T-helper 22 cell (primary cell): ENCODE data around the gene FNIP1.
"Not testable (repeated sequence)": the region's sequence is repeated elsewhere in the genome, so short reads cannot be mapped to it uniquely, and the experiment has no call there.

Source experiments
- DNase-seq: peaks from one replicate; pipeline ENCODE4 v3.0.0-alpha.2; 2020; ENCODE audit warnings: low read depth

FNIP1 gene

GRCh38 chr5:131684595-131684994 lies 112.2 kb downstream of the FNIP1 start:
- no peak for DNase-seq

- no peak for DNase-seq
These were observed 112.8 kb downstream of the FNIP1 start for GRCh38 chr5:131684051-131684450.

GRCh38 chr5:131682826-131683225 lies 114.0 kb downstream of the FNIP1 start:
- DNase-seq, result no peak

GRCh38 chr5:131682175-131682574 lies 114.6 kb downstream of the FNIP1 start:
- no peak for DNase-seq

GRCh38 chr5:131679911-131680310 lies 116.9 kb downstream of the FNIP1 start:
- no peak for DNase-seq

GRCh38 chr5:131678273-131678672 lies 118.5 kb downstream of the FNIP1 start:
- not testable (repeated sequence) for DNase-seq

- DNase-seq, result no peak
These were observed 119.7 kb downstream of the FNIP1 start for GRCh38 chr5:131677115-131677514.

- DNase-seq, result no peak
These were observed 124.0 kb downstream of the FNIP1 start for GRCh38 chr5:131672776-131673175.

GRCh38 chr5:131671994-131672655 lies 124.7 kb downstream of the FNIP1 start:
- no peak for DNase-seq

GRCh38 chr5:131671409-131671808 lies 125.4 kb downstream of the FNIP1 start:
- no peak for DNase-seq

GRCh38 chr5:131664929-131665328 lies 131.9 kb downstream of the FNIP1 start:
- no peak for DNase-seq

- no peak for DNase-seq
These were observed 134.9 kb downstream of the FNIP1 start for GRCh38 chr5:131661933-131662332.

GRCh38 chr5:131659841-131660240 lies 137.0 kb downstream of the FNIP1 start:
- no peak for DNase-seq

GRCh38 chr5:131659290-131659689 lies 137.5 kb downstream of the FNIP1 start:
- no peak for DNase-seq

- DNase-seq, result no peak
These were observed 142.0 kb downstream of the FNIP1 start for GRCh38 chr5:131654776-131655175.

- no peak for DNase-seq
These were observed 142.5 kb downstream of the FNIP1 start for GRCh38 chr5:131654309-131654708.

- DNase-seq, result no peak
These were observed 147.7 kb downstream of the FNIP1 start for GRCh38 chr5:131649161-131649560.

- no peak for DNase-seq
These were observed 149.6 kb downstream of the FNIP1 start for GRCh38 chr5:131647048-131647769.

- no peak for DNase-seq
These were observed 152.0 kb downstream of the FNIP1 start for GRCh38 chr5:131644822-131645221.

- DNase-seq, result no peak
These were observed 152.4 kb downstream of the FNIP1 start for GRCh38 chr5:131644370-131644769.

GRCh38 chr5:131641494-131641893 lies 155.3 kb downstream of the FNIP1 start:
- DNase-seq, result no peak

- no peak for DNase-seq
These were observed 156.6 kb downstream of the FNIP1 start for GRCh38 chr5:131640043-131640856.

- DNase-seq, result no peak
These were observed 157.7 kb downstream of the FNIP1 start for GRCh38 chr5:131639148-131639547.
